H1 (cell line): ENCODE measurements around the gene AGAP1. TPM values are rescaled to one million over a fixed set of nuclear protein-coding genes. Genes with fewer than 3 reads are reported as not detected.

Source experiments
- CTCF ChIA-PET: fragments of 300-600 bp; sonication (Branson Sonifier 250); formaldehyde crosslinking; loops from one replicate; lab custom pipeline; 2021; ENCODE audit not compliant: partially characterized antibody; lab: Charles Lee
- POLR2A ChIA-PET: fragments of 300-600 bp; sonication (Branson Sonifier 250); formaldehyde crosslinking; loops from one replicate; lab custom pipeline; 2021; ENCODE audit warnings: inconsistent platforms; ENCODE audit not compliant: partially characterized antibody; lab: Charles Lee
- DNase-seq, 2 experiments: peaks; one replicate each; pipeline versions ENCODE4 v3.0.0 to v3.0.0-alpha.2; 2010 to 2022; ENCODE audit warnings: low spot score in 2 of 2, low read depth in 1 of 2, mixed read lengths in 1 of 2
- FAIRE-seq: peaks from 2 replicates; lab custom pipeline; 2011; peaks lifted over from hg19 to GRCh38; lab: Jason Lieb, UNC
- H2AFZ ChIP-seq: 2 replicates; pipeline ENCODE4 v1.8.1; 2012; ENCODE audit warnings: low read length, inconsistent platforms
- H2AK5ac ChIP-seq: 2 replicates; pipeline ENCODE4 v1.6.1; 2013; ENCODE audit warnings: low read depth, low read length
- H2BK120ac ChIP-seq: replicated peaks from 2 replicates; pipeline ENCODE3; 2013; ENCODE audit warnings: low read depth, low read length, inconsistent platforms
- H2BK12ac ChIP-seq: 2 replicates; pipeline ENCODE4 v1.6.1; 2013; ENCODE audit warnings: low read depth, low read length
- H2BK15ac ChIP-seq: 2 replicates; pipeline ENCODE4 v1.6.1; 2013; ENCODE audit warnings: low read length
- H2BK20ac ChIP-seq: 2 replicates; pipeline ENCODE4 v1.6.1; 2013; ENCODE audit warnings: low read length
- H2BK5ac ChIP-seq: 2 replicates; pipeline ENCODE4 v1.6.1; 2013; ENCODE audit warnings: low read depth, low read length
- H3K14ac ChIP-seq: 2 replicates; pipeline ENCODE4 v1.6.1; 2013; ENCODE audit warnings: inconsistent platforms; ENCODE audit not compliant: insufficient read length
- H3K18ac ChIP-seq: 2 replicates; pipeline ENCODE4 v1.6.1; 2013; ENCODE audit warnings: low read length; ENCODE audit errors: extremely low read depth
- H3K23ac ChIP-seq: 2 replicates; pipeline ENCODE4 v1.6.1; 2013; ENCODE audit warnings: inconsistent platforms; ENCODE audit not compliant: insufficient read length
- H3K23me2 ChIP-seq: 2 replicates; pipeline ENCODE4 v1.6.1; 2013; ENCODE audit warnings: low read depth, low read length
- H3K27ac ChIP-seq: 2 replicates; pipeline ENCODE4 v1.6.1; 2011; ENCODE audit warnings: low read depth, low read length, inconsistent platforms
- H3K27me3 ChIP-seq, 4 experiments: replicated peaks in 1 of 4; 1 replicate in 1 of 4; 2 replicates in 3 of 4; pipeline versions ENCODE4 v1.6.1 to v1.8.1; 2011 to 2013; ENCODE audit warnings: low read length in 3 of 4, mild to moderate bottlenecking in 3 of 4, inconsistent platforms in 2 of 4, mixed read lengths in 2 of 4, moderate library complexity in 1 of 4; ENCODE audit not compliant: control insufficient read depth in 3 of 4, insufficient read depth in 3 of 4; ENCODE audit errors: extremely low read depth in 1 of 4
- H3K36me3 ChIP-seq, 4 experiments: 2 replicates each; pipeline versions ENCODE4 v1.6.1 to v1.8.1; 2011 to 2013; ENCODE audit warnings: mild to moderate bottlenecking in 4 of 4, low read length in 3 of 4, moderate library complexity in 2 of 4, control low read depth in 1 of 4, inconsistent platforms in 1 of 4; ENCODE audit not compliant: insufficient read depth in 4 of 4, control insufficient read depth in 2 of 4
- H3K4ac ChIP-seq: replicated peaks from 2 replicates; pipeline ENCODE3; 2013; ENCODE audit warnings: low read length, low read depth, mixed read lengths, inconsistent platforms; ENCODE audit not compliant: insufficient read length
- H3K4me1 ChIP-seq, 4 experiments: replicated peaks in 1 of 4; 1 replicate in 1 of 4; 2 replicates in 3 of 4; pipeline versions ENCODE4 v1.6.1 to v1.8.1; 2011 to 2013; ENCODE audit warnings: low read length in 3 of 4, inconsistent platforms in 2 of 4, mixed read lengths in 1 of 4; ENCODE audit not compliant: insufficient read depth in 4 of 4, control insufficient read depth in 3 of 4
- H3K4me2 ChIP-seq, 2 experiments: 2 replicates each; pipeline versions ENCODE4 v1.6.1 to v1.8.1; 2011 to 2013; ENCODE audit warnings: low read depth in 2 of 2, low read length in 2 of 2, control low read depth in 1 of 2, inconsistent platforms in 1 of 2, mild to moderate bottlenecking in 1 of 2; ENCODE audit not compliant: insufficient read depth in 1 of 2
- H3K4me3 ChIP-seq, 4 experiments: fragments of 200-600, 300-600 bp in 1 of 4; sonication (generic), shearing (Covaris generic), sonication (Bioruptor Twin) in 1 of 4; 2 replicates each; pipeline versions ENCODE4 v1.5.1 to v1.8.1; 2011 to 2016; ENCODE audit warnings: low read length in 4 of 4, low read depth in 3 of 4, control low read depth in 2 of 4, inconsistent platforms in 2 of 4, mild to moderate bottlenecking in 2 of 4, mixed read lengths in 1 of 4, moderate library complexity in 1 of 4; ENCODE audit not compliant: insufficient read depth in 2 of 4; ENCODE audit errors: extremely low read depth in 1 of 4
- H3K56ac ChIP-seq: replicated peaks from 2 replicates; pipeline ENCODE3; 2013; ENCODE audit warnings: low read depth, mild to moderate bottlenecking, mixed read lengths, low read length, inconsistent platforms; ENCODE audit not compliant: insufficient read length
- H3K79me1 ChIP-seq: 2 replicates; pipeline ENCODE4 v1.6.1; 2013; ENCODE audit warnings: low read depth, low read length, control low read depth
- H3K79me2 ChIP-seq, 2 experiments: 2 replicates each; pipeline versions ENCODE4 v1.6.1 to v1.8.1; 2012 to 2013; ENCODE audit warnings: low read length in 2 of 2, mild to moderate bottlenecking in 2 of 2, inconsistent platforms in 1 of 2; ENCODE audit not compliant: insufficient read depth in 2 of 2, control insufficient read depth in 1 of 2
- H3K9ac ChIP-seq, 4 experiments: replicated peaks in 1 of 4; 1 replicate in 1 of 4; 2 replicates in 3 of 4; pipeline versions ENCODE4 v1.6.1 to v1.8.1; 2011 to 2013; ENCODE audit warnings: low read depth in 3 of 4, low read length in 3 of 4, control low read depth in 2 of 4, mild to moderate bottlenecking in 2 of 4, moderate library complexity in 2 of 4, inconsistent platforms in 1 of 4; ENCODE audit errors: extremely low read depth in 1 of 4
- H3K9me3 ChIP-seq, 2 experiments: 2 replicates each; pipeline versions ENCODE4 v1.6.1 to v1.8.1; 2012 to 2013; ENCODE audit warnings: mild to moderate bottlenecking in 2 of 2, moderate library complexity in 2 of 2, control low read depth in 1 of 2, inconsistent platforms in 1 of 2, low read depth in 1 of 2, low read length in 1 of 2, mixed read lengths in 1 of 2; ENCODE audit not compliant: insufficient read depth in 2 of 2
- H4K20me1 ChIP-seq, 2 experiments: replicated peaks in 1 of 2; 2 replicates each; pipeline versions ENCODE3 to v1.8.1; 2011 to 2013; ENCODE audit warnings: inconsistent platforms in 2 of 2, low read length in 2 of 2, mild to moderate bottlenecking in 1 of 2; ENCODE audit not compliant: insufficient read depth in 2 of 2, control insufficient read depth in 1 of 2
- H4K5ac ChIP-seq: 2 replicates; pipeline ENCODE4 v1.6.1; 2013; ENCODE audit warnings: low read length, low read depth, mixed read lengths, inconsistent platforms; ENCODE audit not compliant: insufficient read length
- H4K8ac ChIP-seq: 2 replicates; pipeline ENCODE4 v1.8.0; 2013; ENCODE audit warnings: mild to moderate bottlenecking, moderate library complexity, low read length, inconsistent platforms; ENCODE audit not compliant: insufficient read depth; ENCODE audit errors: extremely low read depth
- H4K91ac ChIP-seq: replicated peaks from 2 replicates; pipeline ENCODE3; 2013; ENCODE audit warnings: low read length, mixed read lengths, inconsistent platforms; ENCODE audit not compliant: insufficient read length
- CBX8 ChIP-seq: fragments of 300-800, 300-1000 bp; sonication (generic); IDR thresholded peaks from 2 replicates; pipeline ENCODE4 v1.7.1; 2016; ENCODE audit warnings: low read depth, low read length, borderline replicate concordance
- WGBS, 2 experiments: shearing (Covaris generic) in 1 of 2; methylation state at CpG; one replicate each; pipeline versions ENCODE4 v1.1.6 to v1.1.7; 2013 to 2015; ENCODE audit warnings: low lambda C conversion rate in 2 of 2, mixed read lengths in 2 of 2, inconsistent platforms in 1 of 2, low coverage in 1 of 2, missing lambda C conversion rate in 1 of 2; ENCODE audit not compliant: insufficient replicate concordance in 2 of 2, insufficient coverage in 1 of 2, insufficient read length in 1 of 2; ENCODE audit errors: extremely low coverage in 1 of 2, missing lambda C conversion rate in 1 of 2; 5-methylcytosine and 5-hydroxymethylcytosine counted together
- polyA plus RNA-seq, 7 experiments: library from polyadenylated mRNA; depleted of rRNA in 3 of 7; stranded (reverse) in 5 of 7; unstranded in 2 of 7; fragments of >200 nt in 5 of 7; fragments of 200-250 nt in 2 of 7; gene quantifications; 1 replicate in 5 of 7; 2 replicates in 1 of 7; 4 replicates in 1 of 7; pipeline versions ENCODE4 v1.2.1 to v1.2.3, GENCODE V29; 2011 to 2013; ENCODE audit warnings: missing spikeins in 2 of 7, mixed read lengths in 2 of 7
- total RNA-seq: library from RNA; stranded (reverse); fragmentation: NEBNext Ultra II Directional; extraction: Animal tissue kit (Norgen Biotek cat#: 25700); gene quantifications from 2 replicates; pipeline ENCODE4 v1.2.1, GENCODE V29; 2021

The AGAP1 gene
- total and polyA plus RNA-seq, 2 of the 8 experiments (the other 6 are each of a cell fraction or from before 2014, with no cell fraction given): 18.1 to 39.4 TPM

DNA sequence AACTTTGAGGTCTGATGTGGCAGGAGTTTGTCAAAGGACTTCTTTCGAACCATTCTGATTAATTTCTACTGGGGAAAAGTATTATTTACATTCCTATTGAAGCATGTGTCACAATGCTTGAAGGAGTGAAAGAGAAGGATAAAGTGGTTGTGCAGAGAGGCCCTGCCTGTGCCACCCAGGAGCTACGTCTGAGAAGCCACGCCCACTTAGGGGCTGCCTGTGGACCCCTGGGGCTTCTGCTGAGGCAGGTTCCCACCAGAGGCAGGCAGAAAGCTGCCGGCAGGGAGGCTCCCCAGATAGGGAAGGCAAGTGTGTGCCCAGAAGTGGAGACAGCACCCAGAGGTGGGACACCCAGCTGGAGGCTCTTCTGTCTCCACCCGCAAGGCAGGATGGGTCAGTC, 627.0 kb downstream of the AGAP1 start:
- Histone ChIP-seq H3K4me1 (peaks cover 0 to 9% (median 4%) of the 10 kb centered on the region in 4 experiments; a peak in 5 of 7 replicates), H3K14ac (no peak overlapping the region), H3K27me3 (peaks cover 0 to 12% (median 10%) of the 10 kb centered on the region in 4 experiments; a peak in 6 of 7 replicates), H3K18ac (no peak overlapping the region; the same call in 1 of the 2 replicates), H3K4me2 (no peak overlapping the region), H3K4ac (no peak overlapping the region), H4K20me1 (peaks cover 7 to 10% of the 10 kb centered on the region in 2 experiments), H3K9me3 (no peaks in the 10 kb centered on the region), H2AK5ac (no peak overlapping the region), H3K27ac (no peak overlapping the region), H2BK12ac (no peak overlapping the region), H2BK5ac (no peak overlapping the region), H4K5ac (no peak overlapping the region), H2BK20ac (no peak overlapping the region), H3K79me1 (no peaks in the 10 kb centered on the region), H3K23me2 (no peaks in the 10 kb centered on the region), H4K8ac (no peak overlapping the region), H3K23ac (no peak overlapping the region), H4K91ac (no peak overlapping the region), H2BK120ac (no peak overlapping the region), H3K56ac (no peak overlapping the region), H2BK15ac (no peak overlapping the region), H3K36me3 (no peaks in the 10 kb centered on the region; a peak in 1 of 8 replicates), H2AFZ (no peak overlapping the region), H3K9ac (no peak overlapping the region), H3K4me3 (no peak overlapping the region), H3K79me2 (no peaks in the 10 kb centered on the region)
- 70% methylated on average over 5 of the region's 5 CpGs; no CpG with 5 or more reads in 1 of the 2 experiments for WGBS, 2 experiments
- DNase-seq (no peak), FAIRE-seq (no peak)
- CTCF ChIA-PET: no interaction called here
- POLR2A ChIA-PET: no interaction called here
- TF ChIP-seq CBX8: no peak
